GM23338 (cell line): Measurements from ENCODE around the gene SLC4A4. TPM values are rescaled to one million over a fixed set of nuclear protein-coding genes. Genes with fewer than 3 reads are reported as not detected.

Experiments
- ATAC-seq: fragments of 200-7000 bp; cut with Tn5 transposase; 3 replicates; pipeline ENCODE4 v1.9.1; 2020
- DNase-seq: peaks from one replicate; pipeline ENCODE4 v3.0.0-alpha.2; 2015; ENCODE audit warnings: low spot score
- H2AFZ ChIP-seq: fragments of 200-600 bp; sonication (generic); 2 replicates; pipeline ENCODE4 v1.8.0; 2016; ENCODE audit warnings: antibody characterized with exemption, mild to moderate bottlenecking, moderate library complexity
- H3F3A ChIP-seq: fragments of 200-600 bp; sonication (generic); replicated peaks from 2 replicates; pipeline ENCODE4 v1.8.0; 2017; ENCODE audit warnings: antibody characterized with exemption, mixed run types, low read depth
- H3K27ac ChIP-seq: fragments of 200-600 bp; sonication (generic); 2 replicates; pipeline ENCODE4 v1.6.1; 2016; ENCODE audit warnings: low read depth
- H3K27me3 ChIP-seq: fragments of 200-600 bp; sonication (generic); 2 replicates; pipeline ENCODE4 v1.8.0; 2016; ENCODE audit warnings: mild to moderate bottlenecking, mixed run types, moderate library complexity; ENCODE audit not compliant: insufficient read depth
- H3K36me3 ChIP-seq: fragments of 200-600 bp; sonication (generic); 2 replicates; pipeline ENCODE4 v1.8.0; 2016; ENCODE audit warnings: mild to moderate bottlenecking; ENCODE audit not compliant: insufficient read depth
- H3K4me1 ChIP-seq: fragments of 200-600 bp; sonication (generic); 2 replicates; pipeline ENCODE4 v1.8.0; 2016; ENCODE audit warnings: mild to moderate bottlenecking, moderate library complexity; ENCODE audit not compliant: insufficient read depth
- H3K4me2 ChIP-seq: fragments of 200-600 bp; sonication (generic); 2 replicates; pipeline ENCODE4 v1.7.1; 2017; ENCODE audit warnings: mixed run types
- H3K4me3 ChIP-seq: fragments of 200-600 bp; sonication (generic); 2 replicates; pipeline ENCODE4 v1.6.1; 2016; ENCODE audit warnings: mixed run types
- H3K79me2 ChIP-seq: fragments of 200-600 bp; sonication (generic); replicated peaks from 2 replicates; pipeline ENCODE4 v1.8.0; 2017; ENCODE audit warnings: mild to moderate bottlenecking; ENCODE audit not compliant: insufficient read depth
- H3K9me2 ChIP-seq: fragments of 200-600 bp; sonication (generic); 2 replicates; pipeline ENCODE4 v1.8.0; 2017; ENCODE audit not compliant: insufficient read depth
- H4K20me1 ChIP-seq: fragments of 200-600 bp; sonication (generic); replicated peaks from 2 replicates; pipeline ENCODE4 v1.8.0; 2017; ENCODE audit warnings: mild to moderate bottlenecking; ENCODE audit not compliant: insufficient read depth
- H3K27ac Mint-ChIP-seq: 2 replicates; pipeline ENCODE4 v1.8.0; 2020; ENCODE audit warnings: inconsistent platforms, mild to moderate bottlenecking, moderate library complexity, mixed read lengths
- H3K27me3 Mint-ChIP-seq: 3 replicates; pipeline ENCODE4 v1.8.0; 2022; ENCODE audit warnings: low read depth, mild to moderate bottlenecking, moderate library complexity, mixed read lengths, inconsistent platforms; ENCODE audit not compliant: insufficient read depth, poor library complexity
- H3K36me3 Mint-ChIP-seq: 3 replicates; pipeline ENCODE4 v1.8.0; 2021; ENCODE audit warnings: low read depth, mild to moderate bottlenecking, inconsistent platforms, moderate library complexity, mixed read lengths
- H3K4me1 Mint-ChIP-seq: 3 replicates; pipeline ENCODE4 v1.8.0; 2020; ENCODE audit warnings: mild to moderate bottlenecking, inconsistent platforms, mixed read lengths
- H3K4me3 Mint-ChIP-seq: 3 replicates; pipeline ENCODE4 v1.8.0; 2021; ENCODE audit warnings: moderate library complexity, mild to moderate bottlenecking, inconsistent platforms, mixed read lengths
- H3K9me3 Mint-ChIP-seq: 3 replicates; pipeline ENCODE4 v1.8.0; 2020; ENCODE audit warnings: moderate library complexity, mild to moderate bottlenecking, inconsistent platforms, mixed read lengths
- CREB1 ChIP-seq: fragments of 250-450 bp; sonication (Bioruptor Pico); IDR thresholded peaks from 2 replicates; pipeline ENCODE4 v1.5.0; 2020; ENCODE audit warnings: low read depth, mild to moderate bottlenecking, moderate library complexity
- EZH2 ChIP-seq: fragments of 200-600 bp; sonication (generic); IDR thresholded peaks from one replicate; pipeline ENCODE4 v1.8.0; 2017; ENCODE audit warnings: antibody characterized with exemption, mild to moderate bottlenecking, low read depth; ENCODE audit not compliant: unreplicated experiment
- EZH2phosphoT487 ChIP-seq: fragments of 200-600 bp; sonication (generic); IDR thresholded peaks from one replicate; pipeline ENCODE4 v1.8.1; 2018; ENCODE audit warnings: antibody characterized with exemption; ENCODE audit not compliant: unreplicated experiment
- JUNB ChIP-seq: IDR thresholded peaks from one replicate; pipeline ENCODE4 v1.6.1; 2016; ENCODE audit warnings: antibody characterized with exemption; ENCODE audit not compliant: unreplicated experiment
- NANOG ChIP-seq: IDR thresholded peaks from 2 replicates; pipeline ENCODE4 v1.6.1; 2016; ENCODE audit warnings: antibody characterized with exemption, borderline replicate concordance
- POLR2AphosphoS5 ChIP-seq: IDR thresholded peaks from 2 replicates; pipeline ENCODE4 v1.6.1; 2016; ENCODE audit warnings: antibody characterized with exemption, low read depth
- STAT1 ChIP-seq: IDR thresholded peaks from one replicate; pipeline ENCODE4 v1.6.1; 2016; ENCODE audit warnings: antibody characterized with exemption; ENCODE audit not compliant: unreplicated experiment
- ZNF114 ChIP-seq: fragments of 250-450 bp; sonication (Bioruptor Pico); IDR thresholded peaks from 2 replicates; pipeline ENCODE4 v1.5.0; 2020; ENCODE audit warnings: mild to moderate bottlenecking, moderate library complexity
- ZNF331 ChIP-seq: fragments of 250-450 bp; sonication (Bioruptor Pico); IDR thresholded peaks from 2 replicates; pipeline ENCODE4 v1.5.0; 2020; ENCODE audit warnings: low read depth, mild to moderate bottlenecking, moderate library complexity
- polyA plus RNA-seq: library from polyadenylated mRNA; unstranded; fragments of >200 nt; fragmentation: Nextera tagmentation; extraction: Ambion mirVana; gene quantifications from 2 replicates; pipeline ENCODE4 v1.2.1, GENCODE V29; 2016
- total RNA-seq: library from RNA; depleted of rRNA; stranded (reverse); fragments of >200 nt; shearing (Covaris generic); gene quantifications from 2 replicates; pipeline ENCODE4 v1.2.3, GENCODE V29; 2014
- TF ChIP-seq, protein P1 (sequence below): IDR thresholded peaks from one replicate; pipeline ENCODE4 v1.6.1; 2018; ENCODE audit warnings: antibody characterized with exemption; ENCODE audit not compliant: unreplicated experiment
- TF ChIP-seq, protein P2 (sequence below), 2 experiments: fragments of 200-600 bp in 1 of 2; sonication (generic) in 1 of 2; conservative IDR thresholded peaks; 2 replicates each; pipeline versions ENCODE4 v1.5.1 to v1.6.1; 2016 to 2017; ENCODE audit warnings: antibody characterized with exemption in 2 of 2, low read depth in 2 of 2, mild to moderate bottlenecking in 2 of 2, moderate library complexity in 1 of 2
- TF ChIP-seq, protein P3 (sequence below): IDR thresholded peaks from 2 replicates; pipeline ENCODE4 v1.6.1; 2016; ENCODE audit warnings: antibody characterized with exemption
- TF ChIP-seq, protein P4 (sequence below): fragments of 250-450 bp; sonication (Bioruptor Pico); IDR thresholded peaks from 2 replicates; pipeline ENCODE4 v1.5.0; 2020; ENCODE audit warnings: mild to moderate bottlenecking, moderate library complexity

Gene SLC4A4
- total and polyA plus RNA-seq, 2 experiments from 2014 or later = 1.0 to 1.5 TPM

DNA sequence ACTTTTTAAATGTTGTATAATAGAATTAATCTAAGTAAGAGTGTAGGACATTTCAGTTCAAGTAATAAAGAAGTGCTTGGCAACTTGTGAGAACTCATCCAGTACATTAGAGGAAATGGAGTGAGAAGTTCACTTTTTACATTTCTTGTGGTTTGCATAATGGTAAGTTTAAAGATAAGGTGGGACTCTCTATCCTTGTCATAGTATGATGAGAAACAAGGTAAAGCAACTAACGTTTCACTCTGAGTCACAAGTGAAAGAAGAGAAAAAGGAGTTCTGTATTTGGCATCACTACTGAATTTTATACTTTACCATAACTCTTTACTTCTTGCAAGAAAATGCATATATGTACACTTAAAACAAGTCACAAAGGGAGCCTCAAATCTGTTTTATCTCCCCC is 219.4 kb downstream of the SLC4A4 start:
- Histone ChIP-seq H3K27ac (no peak overlapping the region), H3K36me3 (no peaks in the 10 kb centered on the region), H2AFZ (no peak overlapping the region), H4K20me1 (no peaks in the 10 kb centered on the region), H3K79me2 (no peaks in the 10 kb centered on the region), H3K4me3 (no peak overlapping the region), H3K4me2 (no peak overlapping the region), H3F3A (no peaks in the 10 kb centered on the region), H3K27me3 (no peaks in the 10 kb centered on the region), H3K4me1 (peaks cover 7% of the 10 kb centered on the region; the same call in 1 of the 2 replicates), H3K9me2 (no peaks in the 10 kb centered on the region)
- TF ChIP-seq, protein P1, sequence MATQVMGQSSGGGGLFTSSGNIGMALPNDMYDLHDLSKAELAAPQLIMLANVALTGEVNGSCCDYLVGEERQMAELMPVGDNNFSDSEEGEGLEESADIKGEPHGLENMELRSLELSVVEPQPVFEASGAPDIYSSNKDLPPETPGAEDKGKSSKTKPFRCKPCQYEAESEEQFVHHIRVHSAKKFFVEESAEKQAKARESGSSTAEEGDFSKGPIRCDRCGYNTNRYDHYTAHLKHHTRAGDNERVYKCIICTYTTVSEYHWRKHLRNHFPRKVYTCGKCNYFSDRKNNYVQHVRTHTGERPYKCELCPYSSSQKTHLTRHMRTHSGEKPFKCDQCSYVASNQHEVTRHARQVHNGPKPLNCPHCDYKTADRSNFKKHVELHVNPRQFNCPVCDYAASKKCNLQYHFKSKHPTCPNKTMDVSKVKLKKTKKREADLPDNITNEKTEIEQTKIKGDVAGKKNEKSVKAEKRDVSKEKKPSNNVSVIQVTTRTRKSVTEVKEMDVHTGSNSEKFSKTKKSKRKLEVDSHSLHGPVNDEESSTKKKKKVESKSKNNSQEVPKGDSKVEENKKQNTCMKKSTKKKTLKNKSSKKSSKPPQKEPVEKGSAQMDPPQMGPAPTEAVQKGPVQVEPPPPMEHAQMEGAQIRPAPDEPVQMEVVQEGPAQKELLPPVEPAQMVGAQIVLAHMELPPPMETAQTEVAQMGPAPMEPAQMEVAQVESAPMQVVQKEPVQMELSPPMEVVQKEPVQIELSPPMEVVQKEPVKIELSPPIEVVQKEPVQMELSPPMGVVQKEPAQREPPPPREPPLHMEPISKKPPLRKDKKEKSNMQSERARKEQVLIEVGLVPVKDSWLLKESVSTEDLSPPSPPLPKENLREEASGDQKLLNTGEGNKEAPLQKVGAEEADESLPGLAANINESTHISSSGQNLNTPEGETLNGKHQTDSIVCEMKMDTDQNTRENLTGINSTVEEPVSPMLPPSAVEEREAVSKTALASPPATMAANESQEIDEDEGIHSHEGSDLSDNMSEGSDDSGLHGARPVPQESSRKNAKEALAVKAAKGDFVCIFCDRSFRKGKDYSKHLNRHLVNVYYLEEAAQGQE = no peak
- TF ChIP-seq, protein P2, sequence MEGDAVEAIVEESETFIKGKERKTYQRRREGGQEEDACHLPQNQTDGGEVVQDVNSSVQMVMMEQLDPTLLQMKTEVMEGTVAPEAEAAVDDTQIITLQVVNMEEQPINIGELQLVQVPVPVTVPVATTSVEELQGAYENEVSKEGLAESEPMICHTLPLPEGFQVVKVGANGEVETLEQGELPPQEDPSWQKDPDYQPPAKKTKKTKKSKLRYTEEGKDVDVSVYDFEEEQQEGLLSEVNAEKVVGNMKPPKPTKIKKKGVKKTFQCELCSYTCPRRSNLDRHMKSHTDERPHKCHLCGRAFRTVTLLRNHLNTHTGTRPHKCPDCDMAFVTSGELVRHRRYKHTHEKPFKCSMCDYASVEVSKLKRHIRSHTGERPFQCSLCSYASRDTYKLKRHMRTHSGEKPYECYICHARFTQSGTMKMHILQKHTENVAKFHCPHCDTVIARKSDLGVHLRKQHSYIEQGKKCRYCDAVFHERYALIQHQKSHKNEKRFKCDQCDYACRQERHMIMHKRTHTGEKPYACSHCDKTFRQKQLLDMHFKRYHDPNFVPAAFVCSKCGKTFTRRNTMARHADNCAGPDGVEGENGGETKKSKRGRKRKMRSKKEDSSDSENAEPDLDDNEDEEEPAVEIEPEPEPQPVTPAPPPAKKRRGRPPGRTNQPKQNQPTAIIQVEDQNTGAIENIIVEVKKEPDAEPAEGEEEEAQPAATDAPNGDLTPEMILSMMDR (conservative IDR thresholded peaks at IDR 0.05; ENCODE audit: low read depth in 2 of 2) = no peak
- TF ChIP-seq ZNF114 (CRISPR knock-in tag) (no peak), CREB1 (CRISPR knock-in tag) (no peak), STAT1 (no peak), EZH2phosphoT487 (no peak), ZNF331 (CRISPR knock-in tag) (no peak), POLR2AphosphoS5 (no peak), NANOG (no peak), EZH2 (no peak), JUNB (no peak)
- TF ChIP-seq, protein P3, sequence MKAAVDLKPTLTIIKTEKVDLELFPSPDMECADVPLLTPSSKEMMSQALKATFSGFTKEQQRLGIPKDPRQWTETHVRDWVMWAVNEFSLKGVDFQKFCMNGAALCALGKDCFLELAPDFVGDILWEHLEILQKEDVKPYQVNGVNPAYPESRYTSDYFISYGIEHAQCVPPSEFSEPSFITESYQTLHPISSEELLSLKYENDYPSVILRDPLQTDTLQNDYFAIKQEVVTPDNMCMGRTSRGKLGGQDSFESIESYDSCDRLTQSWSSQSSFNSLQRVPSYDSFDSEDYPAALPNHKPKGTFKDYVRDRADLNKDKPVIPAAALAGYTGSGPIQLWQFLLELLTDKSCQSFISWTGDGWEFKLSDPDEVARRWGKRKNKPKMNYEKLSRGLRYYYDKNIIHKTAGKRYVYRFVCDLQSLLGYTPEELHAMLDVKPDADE = no peak
- TF ChIP-seq, protein P4, sequence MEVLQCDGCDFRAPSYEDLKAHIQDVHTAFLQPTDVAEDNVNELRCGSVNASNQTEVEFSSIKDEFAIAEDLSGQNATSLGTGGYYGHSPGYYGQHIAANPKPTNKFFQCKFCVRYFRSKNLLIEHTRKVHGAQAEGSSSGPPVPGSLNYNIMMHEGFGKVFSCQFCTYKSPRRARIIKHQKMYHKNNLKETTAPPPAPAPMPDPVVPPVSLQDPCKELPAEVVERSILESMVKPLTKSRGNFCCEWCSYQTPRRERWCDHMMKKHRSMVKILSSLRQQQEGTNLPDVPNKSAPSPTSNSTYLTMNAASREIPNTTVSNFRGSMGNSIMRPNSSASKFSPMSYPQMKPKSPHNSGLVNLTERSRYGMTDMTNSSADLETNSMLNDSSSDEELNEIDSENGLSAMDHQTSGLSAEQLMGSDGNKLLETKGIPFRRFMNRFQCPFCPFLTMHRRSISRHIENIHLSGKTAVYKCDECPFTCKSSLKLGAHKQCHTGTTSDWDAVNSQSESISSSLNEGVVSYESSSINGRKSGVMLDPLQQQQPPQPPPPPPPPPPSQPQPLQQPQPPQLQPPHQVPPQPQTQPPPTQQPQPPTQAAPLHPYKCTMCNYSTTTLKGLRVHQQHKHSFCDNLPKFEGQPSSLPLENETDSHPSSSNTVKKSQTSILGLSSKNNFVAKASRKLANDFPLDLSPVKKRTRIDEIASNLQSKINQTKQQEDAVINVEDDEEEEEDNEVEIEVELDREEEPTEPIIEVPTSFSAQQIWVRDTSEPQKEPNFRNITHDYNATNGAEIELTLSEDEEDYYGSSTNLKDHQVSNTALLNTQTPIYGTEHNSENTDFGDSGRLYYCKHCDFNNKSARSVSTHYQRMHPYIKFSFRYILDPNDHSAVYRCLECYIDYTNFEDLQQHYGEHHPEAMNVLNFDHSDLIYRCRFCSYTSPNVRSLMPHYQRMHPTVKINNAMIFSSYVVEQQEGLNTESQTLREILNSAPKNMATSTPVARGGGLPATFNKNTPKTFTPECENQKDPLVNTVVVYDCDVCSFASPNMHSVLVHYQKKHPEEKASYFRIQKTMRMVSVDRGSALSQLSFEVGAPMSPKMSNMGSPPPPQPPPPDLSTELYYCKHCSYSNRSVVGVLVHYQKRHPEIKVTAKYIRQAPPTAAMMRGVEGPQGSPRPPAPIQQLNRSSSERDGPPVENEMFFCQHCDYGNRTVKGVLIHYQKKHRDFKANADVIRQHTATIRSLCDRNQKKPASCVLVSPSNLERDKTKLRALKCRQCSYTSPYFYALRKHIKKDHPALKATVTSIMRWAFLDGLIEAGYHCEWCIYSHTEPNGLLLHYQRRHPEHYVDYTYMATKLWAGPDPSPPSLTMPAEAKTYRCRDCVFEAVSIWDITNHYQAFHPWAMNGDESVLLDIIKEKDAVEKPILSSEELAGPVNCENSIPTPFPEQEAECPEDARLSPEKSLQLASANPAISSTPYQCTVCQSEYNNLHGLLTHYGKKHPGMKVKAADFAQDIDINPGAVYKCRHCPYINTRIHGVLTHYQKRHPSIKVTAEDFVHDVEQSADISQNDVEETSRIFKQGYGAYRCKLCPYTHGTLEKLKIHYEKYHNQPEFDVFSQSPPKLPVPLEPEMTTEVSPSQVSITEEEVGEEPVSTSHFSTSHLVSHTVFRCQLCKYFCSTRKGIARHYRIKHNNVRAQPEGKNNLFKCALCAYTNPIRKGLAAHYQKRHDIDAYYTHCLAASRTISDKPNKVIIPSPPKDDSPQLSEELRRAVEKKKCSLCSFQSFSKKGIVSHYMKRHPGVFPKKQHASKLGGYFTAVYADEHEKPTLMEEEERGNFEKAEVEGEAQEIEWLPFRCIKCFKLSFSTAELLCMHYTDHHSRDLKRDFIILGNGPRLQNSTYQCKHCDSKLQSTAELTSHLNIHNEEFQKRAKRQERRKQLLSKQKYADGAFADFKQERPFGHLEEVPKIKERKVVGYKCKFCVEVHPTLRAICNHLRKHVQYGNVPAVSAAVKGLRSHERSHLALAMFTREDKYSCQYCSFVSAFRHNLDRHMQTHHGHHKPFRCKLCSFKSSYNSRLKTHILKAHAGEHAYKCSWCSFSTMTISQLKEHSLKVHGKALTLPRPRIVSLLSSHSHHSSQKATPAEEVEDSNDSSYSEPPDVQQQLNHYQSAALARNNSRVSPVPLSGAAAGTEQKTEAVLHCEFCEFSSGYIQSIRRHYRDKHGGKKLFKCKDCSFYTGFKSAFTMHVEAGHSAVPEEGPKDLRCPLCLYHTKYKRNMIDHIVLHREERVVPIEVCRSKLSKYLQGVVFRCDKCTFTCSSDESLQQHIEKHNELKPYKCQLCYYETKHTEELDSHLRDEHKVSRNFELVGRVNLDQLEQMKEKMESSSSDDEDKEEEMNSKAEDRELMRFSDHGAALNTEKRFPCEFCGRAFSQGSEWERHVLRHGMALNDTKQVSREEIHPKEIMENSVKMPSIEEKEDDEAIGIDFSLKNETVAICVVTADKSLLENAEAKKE = no peak
- Mint-ChIP-seq H3K36me3 (no peaks in the 10 kb centered on the region), H3K4me3 (no peak overlapping the region), H3K4me1 (no peaks in the 10 kb centered on the region; the same call in 2 of the 3 replicates), H3K27me3 (no peaks in the 10 kb centered on the region), H3K9me3 (no peaks in the 10 kb centered on the region), H3K27ac (no peak overlapping the region)
- ATAC-seq (no peak), DNase-seq (no peak)
